AG08396 (cell line): ENCODE measurements around the gene ALKBH8.
A peak's percentile ranks its signal among the peaks of the same experiment; 100 is the strongest.
"Not testable (repeated sequence)": the region's sequence is repeated elsewhere in the genome, so short reads cannot be mapped to it uniquely, and the experiment has no call there.

Experiments used
- DNase-seq: peaks from one replicate; pipeline ENCODE4 v3.0.0; 2012; ENCODE audit warnings: low spot score, mixed read lengths

ALKBH8 gene

DNA sequence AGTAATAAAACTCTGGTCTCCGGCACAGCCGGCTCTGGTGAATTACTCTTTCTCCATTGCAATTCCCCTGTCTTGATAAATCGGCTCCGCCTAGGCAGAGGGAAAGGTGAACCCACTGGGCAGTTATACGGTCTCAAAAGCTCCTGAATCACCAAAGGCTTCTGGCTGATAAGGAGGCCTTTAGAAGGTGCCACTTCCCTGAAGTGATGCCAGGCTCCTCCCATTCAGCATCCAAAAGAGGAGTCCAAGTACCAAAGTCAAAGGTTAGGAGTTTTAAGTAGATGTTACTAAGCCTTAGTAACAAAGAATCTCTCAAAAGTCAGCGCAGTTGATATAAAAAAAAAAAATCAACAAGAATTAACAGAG is 11.8 kb upstream of the ALKBH8 start:
- no peak for DNase-seq

DNA sequence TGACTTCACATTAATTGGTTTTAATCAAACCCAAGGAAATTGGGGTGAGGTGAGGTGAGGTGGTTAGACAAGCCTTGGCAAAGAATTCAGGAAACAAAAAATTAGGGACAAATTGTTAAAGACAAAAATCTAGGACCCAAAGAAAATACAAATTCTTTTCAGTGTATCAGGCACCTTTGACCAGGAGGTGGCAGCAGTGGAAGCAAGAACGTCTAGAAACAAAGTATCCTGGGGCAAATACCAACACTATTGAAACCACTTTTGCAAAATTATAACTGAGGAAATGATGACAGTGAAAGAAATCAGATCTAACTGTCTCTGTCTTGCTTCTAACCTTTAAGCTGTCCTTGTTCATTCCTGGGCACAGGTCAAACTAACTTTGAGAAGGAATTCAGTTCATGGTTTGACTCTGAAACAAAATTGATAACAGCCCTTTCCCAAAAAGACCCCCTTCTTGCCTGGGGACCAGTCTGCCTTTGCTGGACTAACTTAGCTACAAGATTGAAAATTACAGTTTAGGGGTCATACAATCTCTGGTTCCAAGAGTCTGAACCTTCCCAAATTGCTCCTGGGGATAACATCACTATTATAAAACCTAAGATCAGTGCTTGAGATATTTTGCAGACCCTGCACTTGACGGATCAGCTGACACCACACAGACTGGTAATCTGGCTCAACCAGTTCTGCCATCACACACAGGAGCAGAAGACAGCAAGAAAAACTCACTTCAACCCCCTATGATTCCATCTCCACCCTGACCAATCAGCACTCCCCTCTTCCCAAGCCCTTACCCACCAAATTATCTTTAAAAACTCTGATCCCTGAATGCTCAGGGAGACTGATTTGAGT is 11.2 kb upstream of the ALKBH8 start:
- peak; percentile 52 for DNase-seq

DNA sequence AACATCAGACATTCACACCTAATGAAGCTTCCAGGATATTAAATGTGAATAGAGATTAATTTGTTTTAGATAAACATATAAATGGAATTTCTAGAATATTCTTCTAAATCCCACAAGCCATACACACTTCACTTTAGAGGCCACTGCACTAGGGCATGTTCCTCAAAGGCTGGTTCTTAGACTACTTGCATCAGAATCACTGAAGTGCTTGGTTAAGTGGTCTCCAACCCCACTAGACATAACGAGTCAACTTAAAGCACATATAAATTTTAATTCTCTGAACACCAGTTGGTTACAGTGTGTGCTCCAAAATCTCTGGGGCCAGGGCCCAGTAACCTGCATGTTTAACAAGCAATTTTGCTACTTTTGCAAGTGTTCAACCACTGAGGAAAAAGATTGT is 7.9 kb upstream of the ALKBH8 start:
- no peak for DNase-seq

DNA sequence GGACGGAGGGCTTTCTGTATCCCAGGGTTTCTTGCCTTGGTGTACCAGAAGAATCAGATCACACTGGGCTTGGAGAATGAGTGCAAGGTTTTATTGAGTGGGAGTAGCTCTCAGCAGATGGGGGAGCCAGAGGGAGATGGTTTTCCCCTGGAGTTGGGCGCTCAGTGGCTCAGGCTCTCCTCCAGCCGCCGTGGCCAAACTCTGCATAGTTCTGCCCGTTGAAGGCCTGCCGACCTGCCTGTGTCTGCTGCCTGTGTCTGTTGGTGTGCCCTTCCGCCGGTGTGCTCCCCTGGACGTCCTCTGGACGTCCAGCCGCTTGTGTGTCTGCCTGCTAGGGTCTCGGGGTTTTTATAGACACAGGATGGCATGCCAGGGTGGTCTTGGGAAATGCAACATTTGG is 4.5 kb upstream of the ALKBH8 start:
- no peak for DNase-seq

DNA sequence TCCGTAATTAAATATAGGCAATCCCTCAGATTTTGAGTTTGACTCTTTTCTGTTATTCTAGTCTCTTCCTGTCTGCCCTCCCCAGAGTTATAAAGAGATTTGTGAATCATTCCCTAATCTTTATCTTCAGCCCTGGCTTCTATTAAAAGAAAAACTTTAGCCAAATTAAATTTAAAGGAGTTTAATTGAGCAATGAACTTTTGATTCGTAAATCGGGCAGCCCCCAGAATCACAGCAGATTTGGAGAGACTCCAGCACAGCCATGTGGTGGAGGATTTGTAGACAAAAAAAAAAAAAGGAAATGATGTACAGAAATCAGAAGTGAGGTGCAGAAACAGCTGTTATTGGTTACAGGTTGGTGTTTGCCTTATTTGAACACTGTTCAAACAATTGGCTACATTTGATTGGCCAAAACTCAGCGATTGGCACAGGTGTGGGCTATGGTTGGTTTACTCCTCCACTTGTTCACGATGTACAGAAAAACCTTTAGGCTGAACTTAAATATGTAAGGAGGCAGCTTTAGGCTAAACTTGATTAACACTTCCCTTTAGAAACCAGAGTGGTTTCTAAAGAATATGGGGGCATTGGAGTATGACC is 2.3 kb upstream of the ALKBH8 start:
- DNase-seq, result no peak

DNA sequence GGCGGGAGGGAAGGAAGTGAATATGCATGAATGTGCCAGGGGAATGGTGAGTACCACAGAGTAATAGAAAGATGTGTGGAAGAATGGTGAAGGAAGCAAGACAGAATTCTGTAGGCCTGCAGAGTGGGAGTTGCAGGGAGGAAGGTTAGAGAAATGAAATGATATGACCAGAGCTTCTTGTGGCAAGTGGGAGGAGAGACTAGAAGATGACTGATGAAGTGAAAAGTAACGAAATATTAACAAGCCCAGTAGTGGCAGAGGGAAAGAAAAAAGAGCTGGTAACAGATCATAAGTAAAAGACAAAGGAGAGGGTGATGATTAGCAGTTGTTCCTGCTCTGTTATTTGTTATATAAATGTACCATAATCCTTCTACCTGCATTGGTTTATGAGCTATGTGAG is 1.0 kb upstream of the ALKBH8 start:
- DNase-seq, result no peak

DNA sequence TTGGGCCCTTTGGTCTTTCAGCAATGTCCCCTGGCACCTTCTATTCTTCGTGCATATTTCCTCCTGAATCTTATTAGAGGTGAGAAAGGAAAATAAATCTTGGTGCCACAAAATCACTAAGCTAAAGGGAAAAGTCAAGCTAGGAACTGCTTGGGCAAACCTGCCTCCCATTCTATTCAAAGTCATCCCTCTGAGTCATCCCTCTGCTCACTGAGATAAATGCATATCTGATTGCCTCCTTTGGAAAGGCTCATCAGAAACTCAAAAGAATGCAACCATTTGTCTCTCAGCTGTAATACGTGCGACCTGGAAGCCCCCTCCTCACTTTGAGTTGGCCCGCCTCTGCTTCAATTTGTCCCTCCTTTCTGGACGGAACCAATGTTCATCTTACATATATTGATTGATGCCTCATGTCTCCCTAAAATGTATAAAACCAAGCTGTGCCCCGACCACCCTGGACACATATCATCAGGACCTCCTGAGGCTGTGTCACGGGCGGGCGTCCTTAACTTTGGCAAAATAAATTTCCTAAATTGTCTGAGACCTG is 493 bp upstream of the ALKBH8 start:
- not testable (repeated sequence) for DNase-seq

DNA sequence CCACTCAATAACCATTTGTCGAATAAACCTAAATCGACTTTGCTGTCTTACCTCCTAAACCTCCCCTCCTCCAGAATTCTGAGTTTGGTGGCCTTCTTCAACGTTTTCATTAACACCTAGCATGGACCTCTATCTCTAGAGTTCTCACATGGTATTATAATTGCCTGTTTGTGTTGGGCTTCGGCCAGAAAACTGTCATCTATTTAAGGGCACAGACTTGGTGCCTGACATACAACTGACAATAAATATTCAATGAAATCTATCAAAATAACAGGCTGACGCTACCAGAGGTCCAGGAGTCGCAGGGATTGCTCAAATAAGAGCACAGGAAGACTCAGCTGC is 687 bp downstream of the ALKBH8 start:
- no peak for DNase-seq

DNA sequence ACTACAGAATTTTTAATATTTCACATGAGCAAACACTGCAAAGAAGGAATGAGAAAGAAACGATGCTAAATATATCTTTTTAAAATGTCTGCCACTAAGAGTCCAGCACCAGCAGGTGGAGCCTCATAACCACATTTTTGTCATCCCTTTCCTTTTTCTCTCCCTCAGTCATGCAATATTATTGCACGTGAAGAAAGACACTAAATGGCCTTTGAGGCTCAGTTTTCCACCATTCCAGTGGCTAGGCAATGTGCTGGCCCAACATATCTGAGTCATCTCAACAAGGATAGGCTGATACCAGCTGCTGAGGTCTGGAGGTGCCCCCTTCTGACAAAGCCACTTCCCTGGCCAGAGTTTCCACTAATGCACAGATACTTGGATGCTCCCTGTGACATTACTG is 1.8 kb downstream of the ALKBH8 start:
- peak; percentile 44 for DNase-seq

DNA sequence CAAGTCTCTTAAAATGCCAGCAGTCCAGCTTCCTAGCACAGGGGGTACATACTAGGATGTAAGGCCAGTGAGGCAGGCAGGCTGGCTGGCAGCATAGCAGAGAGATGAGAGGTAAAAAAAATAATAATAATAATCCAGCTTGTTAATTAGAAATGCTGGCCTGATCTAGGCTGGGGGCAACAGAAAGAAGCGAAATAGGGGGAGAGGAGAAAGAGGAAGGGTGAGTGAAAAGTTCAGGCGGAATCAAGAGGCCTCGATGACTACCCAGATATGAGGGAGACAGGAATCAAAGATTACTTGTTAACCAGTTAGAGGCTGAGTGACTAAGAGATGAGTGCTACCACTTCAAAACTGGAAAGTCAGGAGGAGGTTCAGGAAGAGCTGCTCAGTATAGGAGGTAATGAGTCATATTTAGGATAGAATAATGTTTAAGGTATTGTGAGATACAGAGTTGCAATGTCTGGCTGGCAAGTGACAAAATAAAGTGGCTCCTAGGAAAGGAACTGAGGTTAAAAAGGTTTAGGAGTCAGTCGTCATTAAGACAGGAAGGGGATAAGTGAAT is 2.8 kb downstream of the ALKBH8 start:
- peak; percentile 22 for DNase-seq

DNA sequence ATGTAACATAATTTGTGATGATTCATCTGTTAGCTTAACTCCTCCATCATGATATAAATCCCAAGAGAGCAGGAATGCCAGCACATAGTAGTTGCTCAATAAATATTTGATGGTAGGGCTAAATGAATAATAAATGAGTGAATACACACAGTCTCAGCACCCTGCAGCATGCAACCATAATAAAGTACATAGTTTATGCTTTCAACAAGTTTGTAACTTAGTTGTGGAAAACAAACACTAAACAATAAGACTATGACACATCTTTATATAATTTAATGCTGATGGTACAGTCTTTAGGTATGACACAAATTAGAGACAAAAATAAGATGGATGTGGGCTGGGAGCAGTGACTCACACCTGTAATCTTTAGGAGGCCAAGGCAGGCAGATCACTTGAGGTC is 3.8 kb downstream of the ALKBH8 start:
- no peak for DNase-seq

DNA sequence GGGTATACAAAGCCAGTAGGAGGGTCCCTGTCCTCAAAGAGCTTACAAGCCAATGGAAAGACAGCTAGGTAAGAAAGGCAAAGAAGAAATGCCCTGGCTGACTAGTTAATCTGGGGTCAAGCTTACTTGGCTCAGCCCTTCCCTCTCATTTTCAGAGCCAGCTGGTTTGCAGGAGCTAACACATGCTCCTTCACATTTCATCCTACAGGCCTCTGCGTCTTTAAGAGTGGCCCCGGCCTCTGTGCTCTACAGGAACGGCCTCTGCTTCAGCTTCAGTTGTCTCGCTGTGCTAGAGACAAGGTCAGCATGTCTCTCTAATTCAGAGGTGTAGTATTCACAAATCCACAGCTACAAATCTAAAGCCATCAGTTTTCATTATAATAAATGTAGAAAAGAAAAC is 15.2 kb downstream of the ALKBH8 start:
- no peak for DNase-seq

DNA sequence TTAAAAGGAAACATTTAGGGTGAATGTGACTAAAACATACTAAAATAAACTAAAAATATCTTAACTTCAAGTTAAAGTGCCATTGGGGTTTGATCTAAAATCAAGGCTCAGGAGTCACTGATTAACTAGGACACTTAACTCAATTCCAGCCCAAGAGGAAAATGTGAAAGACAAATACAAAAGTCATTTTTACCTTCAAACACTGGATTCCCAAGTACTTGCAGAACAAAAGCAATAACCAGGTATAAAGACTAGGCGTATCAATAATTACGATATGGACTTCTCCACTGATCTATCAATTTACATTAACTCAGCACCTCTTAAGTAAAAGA is 15.6 kb downstream of the ALKBH8 start:
- DNase-seq, result no peak

DNA sequence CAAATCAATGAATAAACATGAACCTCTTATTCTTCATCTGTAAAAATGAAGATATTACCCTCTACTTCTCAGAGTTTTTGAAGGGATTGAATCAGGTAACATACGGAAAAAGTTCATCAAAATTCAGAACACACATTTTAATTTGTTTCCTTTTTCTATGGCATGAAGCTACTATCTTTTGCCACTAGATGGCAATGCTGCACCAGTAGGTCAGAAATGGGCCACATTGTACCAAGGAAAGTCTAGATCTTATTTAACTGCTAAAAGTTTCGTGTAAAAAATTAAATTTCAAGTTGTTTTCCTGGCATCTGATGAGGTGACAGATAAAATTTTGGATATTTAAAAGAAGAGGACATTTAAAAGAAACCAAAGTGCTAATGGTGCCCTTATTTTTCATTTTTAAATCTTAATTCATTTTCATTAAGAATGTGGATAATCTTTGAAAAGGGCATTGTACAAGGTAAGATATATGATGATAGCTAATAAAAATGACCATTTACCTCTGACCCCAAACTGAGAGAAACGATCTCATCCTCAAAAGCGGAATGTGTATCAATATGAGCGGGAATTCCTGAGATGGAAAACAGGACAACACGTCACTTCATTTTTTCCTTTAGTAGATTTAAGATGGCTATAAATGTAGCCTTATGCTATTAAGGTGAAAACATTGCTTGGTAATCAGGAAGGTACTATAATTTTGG is 16.1 kb downstream of the ALKBH8 start:
- peak; percentile 22 for DNase-seq

DNA sequence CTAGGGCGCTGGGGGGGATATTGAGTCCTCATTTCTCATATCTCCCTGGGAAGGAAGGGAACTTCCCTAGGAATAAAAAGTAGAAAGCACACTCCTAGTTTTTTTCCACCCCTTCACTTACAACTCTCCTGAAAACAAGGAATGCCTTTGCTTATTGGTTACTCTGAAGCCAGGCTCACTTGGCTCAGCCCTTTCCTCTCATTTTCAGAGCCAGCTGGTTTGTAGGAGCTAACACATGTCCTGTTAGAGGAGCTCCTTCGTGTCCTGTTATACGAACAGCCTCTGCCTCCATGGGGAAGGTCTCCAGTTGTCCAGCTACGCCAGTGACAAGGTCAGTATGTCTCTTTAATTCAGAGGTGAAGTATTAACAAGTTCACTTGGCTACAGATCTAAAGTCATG is 17.6 kb downstream of the ALKBH8 start:
- DNase-seq, result no peak

DNA sequence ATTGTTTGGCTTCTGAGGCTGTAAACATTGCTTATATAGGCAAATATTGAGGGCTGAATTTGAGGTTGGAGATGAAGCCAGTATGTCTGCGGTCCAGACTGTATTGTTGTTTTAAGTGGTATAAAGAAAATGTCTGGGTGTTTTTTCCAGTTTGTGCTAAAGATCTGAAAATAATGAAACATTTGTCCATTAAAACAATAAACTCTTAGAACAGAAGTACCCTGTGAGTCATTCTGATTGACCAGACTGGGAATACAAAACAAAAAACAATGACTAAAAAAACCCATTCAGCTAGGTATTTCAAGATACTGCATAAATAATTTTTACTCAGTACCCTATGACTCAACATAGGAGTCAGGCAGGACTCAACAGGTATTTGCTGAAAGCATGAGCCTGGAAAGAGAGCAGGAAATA is 20.4 kb downstream of the ALKBH8 start:
- no peak for DNase-seq

DNA sequence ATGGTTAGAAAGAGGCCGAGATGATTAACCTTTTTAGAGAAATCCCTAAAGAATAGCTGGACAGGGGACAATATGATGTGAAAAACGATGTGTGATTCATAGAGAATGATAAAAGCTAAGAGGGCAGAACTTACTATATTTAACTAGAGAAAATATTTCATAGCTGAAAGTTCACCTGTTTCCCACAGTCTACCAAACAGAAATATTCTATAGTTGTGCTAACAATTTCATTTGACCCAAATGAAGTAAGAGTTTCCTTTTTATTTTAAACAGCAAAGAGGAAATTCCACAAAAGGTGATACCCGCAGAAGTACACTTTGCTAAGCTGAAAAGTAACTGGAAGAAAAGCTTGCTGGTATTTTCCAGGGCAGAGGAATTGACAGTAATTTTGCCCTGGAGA is 26.7 kb downstream of the ALKBH8 start:
- DNase-seq, result no peak

DNA sequence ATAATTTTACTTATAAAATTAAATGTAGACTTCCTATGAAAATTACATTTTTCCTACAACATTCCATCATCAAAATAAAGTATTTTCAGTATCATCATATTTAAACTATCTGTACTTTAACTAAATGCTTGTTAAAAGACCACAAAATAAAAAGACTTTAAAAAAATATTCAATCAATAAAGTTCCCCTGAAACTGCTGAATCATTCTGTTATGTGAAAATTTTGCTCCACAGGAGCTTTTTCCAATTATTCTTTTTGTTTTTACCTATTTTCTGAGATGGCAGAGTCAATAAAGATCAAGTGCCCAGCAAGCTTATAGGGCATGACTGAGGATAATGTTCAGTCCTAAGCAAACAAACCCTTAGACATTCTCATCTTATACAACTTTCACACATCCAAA is 27.3 kb downstream of the ALKBH8 start:
- DNase-seq, result no peak

DNA sequence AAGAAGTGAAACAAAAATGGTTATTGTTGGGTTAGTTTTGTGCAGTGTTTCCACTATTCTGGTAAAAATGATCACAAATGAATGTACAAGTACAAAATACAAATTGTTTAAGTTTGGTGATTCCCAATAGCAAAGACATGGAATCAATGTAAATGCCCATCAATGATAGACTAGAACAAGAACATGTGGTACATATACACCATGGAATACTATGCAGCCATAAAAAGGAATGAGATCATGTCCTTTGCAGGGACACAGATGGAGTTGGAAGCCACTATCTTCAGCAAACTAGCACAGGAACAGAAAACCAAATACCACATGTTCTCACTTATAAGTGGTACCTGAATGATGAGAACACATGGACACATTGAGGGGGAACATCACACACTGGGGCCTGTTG is 28.4 kb downstream of the ALKBH8 start:
- DNase-seq, result not testable (repeated sequence)

DNA sequence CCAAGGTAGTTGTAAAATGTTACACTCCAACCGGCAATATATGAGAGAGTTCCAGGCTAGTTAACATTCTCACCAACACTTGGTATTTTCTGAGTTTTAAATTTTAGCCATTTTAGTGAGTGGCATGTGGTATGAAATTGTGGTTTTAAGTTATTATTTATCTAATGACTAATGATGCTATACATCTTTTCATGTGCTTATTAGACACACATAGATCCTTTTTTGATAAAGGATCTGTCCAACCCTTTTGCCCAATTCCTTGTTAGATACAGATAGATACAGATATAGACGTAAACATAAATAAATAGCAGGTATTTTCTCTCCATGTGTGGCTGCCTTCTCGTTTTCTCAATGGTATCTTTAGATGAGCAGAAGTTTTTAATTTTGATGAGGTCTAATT is 39.3 kb downstream of the ALKBH8 start:
- DNase-seq, result no peak

DNA sequence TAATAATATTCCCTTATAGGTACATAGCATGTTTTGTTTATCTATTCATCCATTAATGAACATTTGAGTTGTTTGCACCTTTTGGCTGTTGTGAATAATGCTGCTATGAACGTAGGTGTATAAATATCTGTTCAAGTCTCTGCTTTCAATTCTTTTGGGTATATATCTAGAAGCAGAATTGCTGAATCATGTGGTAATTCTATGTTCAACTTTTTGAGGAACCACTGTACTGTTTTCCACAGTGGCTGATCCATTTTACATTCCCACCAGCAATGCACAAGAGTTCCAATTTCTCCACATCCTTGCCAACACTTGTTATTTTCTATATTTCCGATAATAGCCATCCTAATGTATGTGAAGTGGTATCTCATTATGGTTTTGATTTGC is 56.7 kb downstream of the ALKBH8 start:
- DNase-seq, result no peak

DNA sequence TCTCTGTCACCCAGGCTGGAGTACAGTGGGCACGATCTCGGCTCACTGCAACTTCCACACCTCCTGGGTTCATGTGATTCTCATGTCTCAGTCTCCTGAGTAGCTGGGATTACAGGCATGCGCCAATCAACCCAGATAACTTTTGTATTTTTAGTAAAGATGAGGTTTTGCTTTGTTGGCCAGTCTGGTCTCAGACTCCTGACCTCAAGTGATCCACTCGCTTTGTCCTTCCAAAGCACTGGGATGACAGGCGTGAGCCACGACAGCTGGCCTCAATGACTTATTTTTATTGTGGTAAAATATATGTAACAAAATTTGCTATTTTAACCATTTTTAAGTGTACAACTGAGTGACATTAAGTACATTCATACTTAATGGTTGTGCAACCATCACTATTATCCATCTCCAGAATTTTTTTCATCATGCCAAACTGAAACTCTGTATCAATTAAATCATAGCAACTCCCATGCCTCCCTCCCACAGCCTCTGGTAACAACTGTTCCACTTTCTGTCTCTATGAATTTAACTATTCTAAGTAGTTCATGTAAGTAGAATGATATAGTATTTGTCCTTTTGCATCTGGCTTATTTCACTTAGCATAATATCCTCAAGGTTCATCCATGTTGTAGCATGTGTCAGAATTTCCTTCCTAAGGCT is 57.2 kb downstream of the ALKBH8 start:
- DNase-seq, result no peak
